GM18507 (cell line): ENCODE measurements around the gene CLEC11A.
"Not testable (repeated sequence)": the region's sequence is repeated elsewhere in the genome, so short reads cannot be mapped to it uniquely, and the experiment has no call there.

Experiments used
- DNase-seq: peaks from one replicate; pipeline ENCODE4 v3.0.0; 2011; ENCODE audit warnings: low read depth; ENCODE audit not compliant: insufficient read length; ENCODE audit errors: extremely low spot score
- FAIRE-seq: peaks from 2 replicates; lab custom pipeline; 2011; peaks lifted over from hg19 to GRCh38; lab: Jason Lieb, UNC

The CLEC11A gene

GRCh38 chr19:50749490-50749889, 26.3 kb downstream of the CLEC11A start:
- FAIRE-seq = no peak
- no peak for DNase-seq

- no peak for DNase-seq
- no peak for FAIRE-seq
Observed at GRCh38 chr19:50750010-50750409, 26.8 kb downstream of the CLEC11A start.

GRCh38 chr19:50753879-50754278, 30.7 kb downstream of the CLEC11A start:
- no peak for FAIRE-seq

GRCh38 chr19:50756244-50756643, 33.1 kb downstream of the CLEC11A start:
- not testable (repeated sequence) for FAIRE-seq, DNase-seq

More at GRCh38 chr19:50753879-50754278, 30.7 kb downstream of the CLEC11A start:
- DNase-seq = no peak

- FAIRE-seq, DNase-seq: not testable (repeated sequence)
Observed at GRCh38 chr19:50757624-50758023, 34.5 kb downstream of the CLEC11A start.

- DNase-seq, FAIRE-seq: not testable (repeated sequence)
Observed at GRCh38 chr19:50759076-50759475, 35.9 kb downstream of the CLEC11A start.

- DNase-seq = no peak
- no peak for FAIRE-seq
Observed at GRCh38 chr19:50759886-50760285, 36.7 kb downstream of the CLEC11A start.

GRCh38 chr19:50761501-50761900, 38.3 kb downstream of the CLEC11A start:
- not testable (repeated sequence) for DNase-seq, FAIRE-seq

- FAIRE-seq, DNase-seq: not testable (repeated sequence)
Observed at GRCh38 chr19:50763521-50763920, 40.4 kb downstream of the CLEC11A start.

GRCh38 chr19:50764409-50764808, 41.2 kb downstream of the CLEC11A start:
- DNase-seq (no peak), FAIRE-seq (no peak)

- FAIRE-seq, DNase-seq: not testable (repeated sequence)
Observed at GRCh38 chr19:50766746-50767145, 43.6 kb downstream of the CLEC11A start.

- not testable (repeated sequence) for DNase-seq, FAIRE-seq
Observed at GRCh38 chr19:50767263-50767662, 44.1 kb downstream of the CLEC11A start.

- no peak for DNase-seq
Observed at GRCh38 chr19:50768277-50768676, 45.1 kb downstream of the CLEC11A start.

GRCh38 chr19:50770164-50770563, 47.0 kb downstream of the CLEC11A start, which contains the start of gene GPR32:
Gene GPR32, plus strand, starts transcription at chr19:50770464. Its CDS starts 137 bp downstream, at chr19:50770601.
- not testable (repeated sequence) for DNase-seq, FAIRE-seq

More at GRCh38 chr19:50768277-50768676, 45.1 kb downstream of the CLEC11A start:
- FAIRE-seq = no peak

GRCh38 chr19:50770888-50771287, 47.7 kb downstream of the CLEC11A start:
- DNase-seq (no peak), FAIRE-seq (no peak)

GRCh38 chr19:50772476-50772875, 49.3 kb downstream of the CLEC11A start:
- FAIRE-seq = no peak
- no peak for DNase-seq

- not testable (repeated sequence) for DNase-seq, FAIRE-seq
Observed at GRCh38 chr19:50772912-50773311, 49.7 kb downstream of the CLEC11A start.

GRCh38 chr19:50773454-50773853, 50.3 kb downstream of the CLEC11A start:
- FAIRE-seq, DNase-seq: not testable (repeated sequence)
